ENCODE data around the gene RAB11FIP4.

RAB11FIP4 gene

GRCh38 chr17:31484821-31485220 is 93.3 kb downstream of the RAB11FIP4 start:
- no peak for DNase-seq (ENCODE audit: low spot score)

DNA sequence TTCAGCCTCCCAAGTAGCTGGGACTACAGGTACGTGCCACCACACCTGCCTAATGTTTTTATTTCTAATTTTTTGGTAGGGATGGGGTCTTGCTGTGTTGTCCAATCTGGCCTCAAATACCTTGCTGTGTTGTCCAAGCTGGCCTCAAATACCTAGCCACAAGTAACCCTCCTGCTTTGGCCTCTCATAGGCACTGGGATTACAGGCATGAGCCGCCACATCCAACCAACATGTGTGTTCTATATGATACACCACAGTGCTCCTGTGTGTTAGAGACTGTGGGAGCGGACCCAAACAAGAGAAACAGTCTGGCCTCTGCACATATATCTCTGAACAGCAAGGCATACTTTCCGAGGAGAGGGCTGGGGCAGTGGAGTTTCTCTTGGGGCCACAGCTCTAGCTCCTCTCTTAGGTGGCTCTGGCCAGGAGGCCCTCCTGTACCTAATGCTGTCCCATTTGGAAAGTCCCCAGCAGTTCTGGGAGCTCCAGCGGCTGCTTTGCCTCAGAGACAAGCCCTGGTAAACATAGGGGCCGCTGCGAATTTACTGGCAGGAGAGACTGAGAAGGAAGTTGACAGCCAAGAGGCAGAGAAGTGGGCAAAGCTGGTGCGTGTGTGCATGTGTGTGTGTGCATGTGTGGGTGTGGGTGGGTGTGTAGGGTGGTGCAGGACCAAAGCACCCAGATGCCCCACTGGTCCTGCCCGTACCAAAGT is 95.0 kb downstream of the RAB11FIP4 start:
- DNase-seq (ENCODE audit: low spot score): no peak

DNA sequence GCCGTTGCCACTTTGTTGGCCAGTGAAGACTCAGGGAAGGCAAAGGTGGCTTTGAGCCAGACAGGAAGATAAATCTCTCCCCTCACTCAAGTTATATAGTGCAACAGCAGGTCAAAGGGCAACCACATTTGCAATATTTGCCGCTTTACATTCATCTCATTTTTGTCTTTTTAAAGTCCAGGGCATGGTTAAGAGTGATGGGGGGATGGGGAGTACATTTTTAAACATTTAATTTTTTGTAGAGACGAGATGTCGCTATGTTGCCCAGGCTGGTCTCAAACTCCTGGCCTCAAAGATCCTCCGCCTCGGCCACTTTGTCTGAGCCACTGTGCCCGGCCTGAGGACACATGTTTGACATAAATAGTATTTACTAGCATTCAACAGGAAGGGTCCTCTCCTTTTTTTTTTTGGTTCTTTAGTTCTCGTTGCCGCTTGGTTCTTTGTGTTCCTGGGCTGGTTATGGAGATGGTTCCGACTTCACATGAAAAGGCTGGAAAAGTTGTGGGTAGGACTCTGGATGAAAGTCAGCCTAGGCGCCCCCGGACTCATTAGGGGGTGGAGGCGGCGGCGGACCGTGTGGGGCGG is 95.7 kb downstream of the RAB11FIP4 start:
- DNase-seq (ENCODE audit: low spot score): no peak

DNA sequence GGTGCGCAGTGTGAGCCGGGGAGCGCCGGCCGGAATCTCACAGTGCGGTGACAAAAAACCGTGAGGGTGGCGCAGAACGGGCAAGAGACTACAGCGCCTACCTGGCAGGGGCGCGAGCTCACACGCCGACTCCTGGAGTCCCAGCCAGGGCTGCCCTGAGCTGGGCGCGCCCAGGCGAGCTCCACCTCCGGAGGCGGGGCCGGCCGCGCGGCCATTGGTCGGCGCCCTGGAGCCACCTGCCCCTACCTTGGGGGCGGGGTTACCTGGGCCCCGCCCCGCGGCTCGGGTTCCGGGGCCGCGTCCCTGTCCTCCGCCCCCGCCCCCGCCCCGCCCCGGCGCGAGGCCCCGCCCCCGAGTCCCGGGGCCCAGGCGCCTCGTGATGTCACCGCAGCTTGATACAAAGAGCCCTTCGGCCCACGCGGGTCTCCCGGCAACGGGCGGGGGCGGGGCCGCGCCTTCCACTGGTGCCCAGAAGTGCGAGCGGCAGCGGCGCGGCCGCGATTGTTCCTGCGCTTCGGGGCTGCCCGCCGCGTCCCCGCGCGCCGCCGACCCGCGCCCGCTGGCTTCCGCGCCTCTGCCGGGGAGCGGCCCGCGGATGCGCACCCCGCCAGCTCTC is 96.3 kb downstream of the RAB11FIP4 start:
- DNase-seq (ENCODE audit: low spot score): peak; percentile 98

DNA sequence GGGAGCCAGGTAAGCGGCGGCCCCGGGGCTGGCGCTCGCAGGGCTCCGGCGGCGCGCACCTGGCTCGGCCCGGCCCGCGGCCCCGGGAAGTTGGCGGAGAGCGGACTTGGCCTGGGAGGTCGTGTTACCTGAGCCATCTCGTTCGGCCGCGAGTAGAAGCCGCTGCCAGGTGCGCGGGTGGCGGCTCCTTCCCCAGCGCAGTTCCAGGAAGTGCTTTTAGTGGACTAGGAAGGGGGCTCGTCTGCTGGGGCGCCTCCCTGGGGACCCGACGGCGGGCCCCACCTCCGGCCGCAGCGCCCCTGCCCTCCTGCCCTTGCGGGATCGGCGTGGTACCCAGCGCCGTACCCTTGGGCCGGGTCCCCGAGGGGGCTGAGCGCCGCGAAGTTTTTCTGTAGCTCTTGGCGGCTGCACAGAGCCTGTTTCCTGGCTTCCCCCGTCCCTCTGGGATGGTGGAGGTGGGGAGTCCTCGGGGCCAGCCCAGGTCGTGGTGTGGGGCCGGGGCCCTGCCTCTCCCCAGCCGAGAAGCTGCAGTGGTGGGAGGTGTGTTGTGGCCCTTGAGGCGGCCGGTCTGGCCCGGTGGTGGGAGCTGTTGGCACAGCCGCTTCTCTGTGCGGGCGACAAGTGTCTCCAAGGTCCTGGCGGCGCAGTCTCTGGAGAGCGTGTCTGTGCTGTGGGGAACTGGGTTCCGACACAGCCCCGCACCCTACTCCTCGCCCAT is 96.9 kb downstream of the RAB11FIP4 start:
- no peak for DNase-seq (ENCODE audit: low spot score)

- no peak for DNase-seq (ENCODE audit: low spot score)
Measured at GRCh38 chr17:31488982-31489294, 97.5 kb downstream of the RAB11FIP4 start.

- DNase-seq (ENCODE audit: low spot score): peak; percentile 46
Measured at GRCh38 chr17:31489295-31490018, 98.0 kb downstream of the RAB11FIP4 start.

DNA sequence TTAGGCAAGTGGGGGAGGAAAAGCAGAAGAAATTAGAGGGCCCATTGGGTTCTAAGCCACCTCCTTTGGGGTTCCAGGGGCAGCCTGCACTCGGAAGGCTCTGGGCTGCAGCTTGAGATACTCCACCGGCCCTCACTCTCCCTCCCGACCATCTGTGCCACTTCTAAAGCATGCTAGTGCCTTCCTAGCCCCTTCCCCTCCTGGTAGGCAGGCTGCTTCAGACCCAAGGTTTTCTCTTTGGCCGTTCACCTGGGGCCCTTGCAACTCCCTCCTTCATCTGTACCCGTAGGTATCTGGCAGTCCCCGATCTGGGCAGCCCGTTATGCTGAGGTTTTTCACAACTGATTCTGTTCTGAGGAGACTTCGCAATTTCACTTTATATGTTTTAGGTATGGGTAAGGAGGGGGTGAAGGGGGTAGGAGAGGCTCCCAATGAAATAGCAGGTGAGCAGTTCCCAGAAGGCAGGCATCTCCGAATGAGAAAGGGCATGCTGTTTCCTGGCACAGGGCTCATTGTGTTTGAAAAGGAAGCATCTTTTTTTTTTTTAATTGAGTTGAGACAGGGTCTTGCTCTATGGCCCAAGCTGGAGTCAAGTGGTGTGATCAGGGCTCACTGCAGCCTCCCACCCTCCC is 98.7 kb downstream of the RAB11FIP4 start:
- DNase-seq (ENCODE audit: low spot score): peak; percentile 24

- DNase-seq (ENCODE audit: low spot score): no peak
Measured at GRCh38 chr17:31490671-31491375, 99.3 kb downstream of the RAB11FIP4 start.

- no peak for DNase-seq (ENCODE audit: low spot score)
Measured at GRCh38 chr17:31491376-31492131, 100.1 kb downstream of the RAB11FIP4 start.

DNA sequence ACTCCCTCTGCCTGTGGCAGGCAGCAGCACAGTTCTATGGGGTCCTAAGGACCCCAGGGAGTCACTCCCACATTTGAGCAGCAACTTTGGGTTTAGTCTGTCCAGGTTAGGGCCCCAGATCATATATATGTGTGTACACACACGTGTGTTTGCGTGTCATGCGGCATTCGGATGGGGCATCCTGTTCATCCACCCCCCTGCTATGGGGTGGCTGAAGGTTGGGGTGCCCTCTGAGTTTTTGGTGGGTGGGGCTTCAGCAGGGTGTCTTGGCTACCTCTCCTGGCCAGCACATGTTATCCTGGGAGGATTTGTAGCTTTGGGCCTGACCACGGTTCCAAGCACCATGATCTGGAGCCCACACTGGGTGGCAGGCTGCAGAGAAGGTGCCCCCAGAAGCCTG is 100.7 kb downstream of the RAB11FIP4 start:
- DNase-seq (ENCODE audit: low spot score): no peak

- DNase-seq (ENCODE audit: low spot score): peak; percentile 65
Measured at GRCh38 chr17:31492880-31493655, 101.6 kb downstream of the RAB11FIP4 start.

DNA sequence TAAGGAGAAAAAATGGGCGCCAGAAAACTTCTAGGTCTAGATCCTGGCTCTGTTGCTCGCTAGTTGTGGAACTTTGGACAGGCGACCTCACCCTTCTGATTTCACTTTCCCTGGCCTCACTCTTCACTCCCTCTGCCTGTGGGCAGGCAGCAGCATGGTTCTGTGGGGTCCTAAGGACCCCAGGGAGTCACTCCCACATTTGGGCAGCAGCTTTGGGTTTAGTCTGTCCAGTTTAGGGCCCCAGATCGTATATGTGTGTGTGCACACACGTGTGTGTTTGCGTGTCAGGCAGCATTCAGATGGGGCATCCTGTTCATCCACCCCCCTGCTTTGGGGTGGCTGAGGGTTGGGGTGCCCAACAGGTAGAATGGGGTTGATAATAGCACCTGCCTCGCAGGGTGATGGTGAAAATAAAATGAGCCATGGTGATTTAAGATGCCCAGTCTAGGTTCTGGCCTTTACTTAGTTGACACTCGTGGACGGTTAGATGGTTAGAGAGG is 102.2 kb downstream of the RAB11FIP4 start:
- no peak for DNase-seq (ENCODE audit: low spot score)

- peak; percentile 85 for DNase-seq (ENCODE audit: low spot score)
Measured at GRCh38 chr17:31494259-31495021, 103.0 kb downstream of the RAB11FIP4 start.

- DNase-seq (ENCODE audit: low spot score): no peak
Measured at GRCh38 chr17:31495022-31495885, 103.8 kb downstream of the RAB11FIP4 start.

GRCh38 chr17:31496097-31496496 is 104.6 kb downstream of the RAB11FIP4 start:
- DNase-seq (ENCODE audit: low spot score): no peak

- DNase-seq (ENCODE audit: low spot score): no peak
Measured at GRCh38 chr17:31496601-31497000, 105.1 kb downstream of the RAB11FIP4 start.

DNA sequence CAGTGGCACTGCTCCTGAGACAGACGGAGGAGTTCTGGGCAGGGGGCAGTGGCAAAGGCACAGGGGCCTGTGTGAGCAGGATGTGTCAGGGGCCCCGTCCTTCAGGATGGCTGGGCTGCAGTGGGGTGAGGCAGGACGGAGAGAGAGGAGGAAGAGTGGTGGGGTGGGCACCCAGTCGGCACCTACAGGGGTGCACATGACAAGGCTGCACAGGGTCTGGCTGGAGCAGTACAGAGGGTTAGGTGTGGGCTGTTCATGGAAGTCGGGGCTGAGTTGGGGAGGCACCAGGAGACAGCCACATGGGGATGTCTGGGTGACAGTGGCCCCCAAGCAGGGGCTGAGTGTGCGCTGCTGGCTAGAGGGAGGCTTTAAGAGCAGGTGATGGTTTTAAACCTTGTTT is 106.0 kb downstream of the RAB11FIP4 start:
- DNase-seq (ENCODE audit: low spot score): no peak
